Measurements from ENCODE around the gene IFT57. TPM values are rescaled to one million over a fixed set of nuclear protein-coding genes. Genes with fewer than 3 reads are reported as not detected.

The IFT57 gene
- total and polyA plus RNA-seq, 8 donors: 68.8 to 273 (median 80.8) TPM

DNA sequence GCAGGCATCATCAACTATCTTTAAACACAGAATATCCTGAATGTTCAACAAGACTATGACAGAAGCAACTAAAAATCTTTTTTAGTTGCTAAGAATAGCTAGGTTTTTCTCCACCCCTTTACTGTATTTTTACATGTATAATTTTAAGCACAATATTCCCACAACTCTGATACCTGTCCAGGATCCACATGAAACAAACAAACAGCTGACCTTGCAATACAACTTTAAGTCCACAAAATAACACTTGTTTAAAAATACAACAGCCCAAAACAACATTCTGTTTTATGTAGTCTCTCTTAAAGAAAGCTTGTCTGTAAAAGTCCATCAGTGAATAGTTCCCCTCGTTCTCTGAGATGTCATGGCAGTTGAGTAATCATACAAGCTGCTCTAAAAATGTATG is 41.1 kb downstream of the IFT57 start:
- intact Hi-C loops (cut with DNase I): no loop called here
- TF ChIP-seq, protein P1, sequence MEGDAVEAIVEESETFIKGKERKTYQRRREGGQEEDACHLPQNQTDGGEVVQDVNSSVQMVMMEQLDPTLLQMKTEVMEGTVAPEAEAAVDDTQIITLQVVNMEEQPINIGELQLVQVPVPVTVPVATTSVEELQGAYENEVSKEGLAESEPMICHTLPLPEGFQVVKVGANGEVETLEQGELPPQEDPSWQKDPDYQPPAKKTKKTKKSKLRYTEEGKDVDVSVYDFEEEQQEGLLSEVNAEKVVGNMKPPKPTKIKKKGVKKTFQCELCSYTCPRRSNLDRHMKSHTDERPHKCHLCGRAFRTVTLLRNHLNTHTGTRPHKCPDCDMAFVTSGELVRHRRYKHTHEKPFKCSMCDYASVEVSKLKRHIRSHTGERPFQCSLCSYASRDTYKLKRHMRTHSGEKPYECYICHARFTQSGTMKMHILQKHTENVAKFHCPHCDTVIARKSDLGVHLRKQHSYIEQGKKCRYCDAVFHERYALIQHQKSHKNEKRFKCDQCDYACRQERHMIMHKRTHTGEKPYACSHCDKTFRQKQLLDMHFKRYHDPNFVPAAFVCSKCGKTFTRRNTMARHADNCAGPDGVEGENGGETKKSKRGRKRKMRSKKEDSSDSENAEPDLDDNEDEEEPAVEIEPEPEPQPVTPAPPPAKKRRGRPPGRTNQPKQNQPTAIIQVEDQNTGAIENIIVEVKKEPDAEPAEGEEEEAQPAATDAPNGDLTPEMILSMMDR (IDR thresholded peaks at IDR 0.05): no peak
- ATAC-seq (no peak), DNase-seq (no peak)
- Histone ChIP-seq H3K4me1 (peaks cover 0 to 12% of the 10 kb centered on the region in 2 donors), H3K4me3 (no peak overlapping the region), H3K27ac (no peak overlapping the region), H3K36me3 (peaks cover 0 to 17% of the 10 kb centered on the region in 2 donors), H3K9me3 (peaks cover 0 to 11% of the 10 kb centered on the region in 2 donors), H3K27me3 (no peaks in the 10 kb centered on the region)

DNA sequence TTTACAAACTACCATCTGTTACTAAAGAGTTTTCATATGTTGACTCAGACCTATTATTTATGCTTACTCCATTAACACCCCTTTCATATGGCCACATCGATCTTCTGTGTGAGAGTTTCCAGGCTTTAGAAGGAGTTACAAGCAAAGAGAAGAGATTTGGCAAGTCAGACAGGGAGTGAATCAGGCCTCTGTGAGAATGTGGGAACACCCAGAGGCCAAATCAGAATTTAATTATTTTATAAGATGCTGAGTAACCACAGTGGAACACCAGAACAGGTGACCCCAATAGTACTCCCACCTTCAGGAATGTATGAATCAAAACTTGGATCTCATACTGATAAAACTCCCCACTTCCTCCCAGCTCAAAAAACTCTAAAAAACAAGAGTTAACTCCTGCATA is 42.0 kb downstream of the IFT57 start:
- H3K9me3 ChIP-seq: peaks cover 0 to 5% of the 10 kb centered on the region in 2 donors
- TF ChIP-seq, protein P1 (IDR thresholded peaks at IDR 0.05): no peak
- DNase-seq (no peak), ATAC-seq (no peak)
- intact Hi-C loops (cut with DNase I): no loop called here
- no peak overlapping the region for H3K27ac ChIP-seq
- no peak overlapping the region for H3K4me3 ChIP-seq
- H3K27me3 ChIP-seq: no peaks in the 10 kb centered on the region
- peaks cover 0 to 12% of the 10 kb centered on the region in 2 donors for H3K4me1 ChIP-seq
- H3K36me3 ChIP-seq: peaks cover 0 to 7% of the 10 kb centered on the region in 2 donors

DNA sequence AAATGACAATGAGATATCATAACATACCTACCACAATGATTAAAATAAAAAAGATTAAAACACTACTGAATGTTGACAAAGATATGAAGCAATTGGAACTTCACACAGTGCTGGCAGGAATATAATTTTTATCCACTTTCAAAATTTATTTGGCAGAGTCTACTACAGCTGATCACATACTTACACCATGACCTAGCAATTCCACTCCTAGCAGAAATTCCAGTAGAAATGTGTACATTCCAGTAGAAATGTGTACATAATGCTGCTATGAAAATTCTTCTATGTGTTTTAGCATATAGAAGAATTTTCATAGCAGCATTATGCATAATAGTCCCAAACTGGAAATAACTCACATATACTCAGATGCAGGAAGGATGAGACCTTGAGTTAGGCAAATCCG is 43.5 kb downstream of the IFT57 start:
- no peaks in the 10 kb centered on the region for H3K36me3 ChIP-seq
- no peak for DNase-seq
- intact Hi-C loops (cut with DNase I): no loop called here
- ATAC-seq: peak; percentile 67
- H3K27me3 ChIP-seq: no peaks in the 10 kb centered on the region
- TF ChIP-seq, protein P1 (IDR thresholded peaks at IDR 0.05): no peak
- H3K27ac ChIP-seq: no peak overlapping the region
- peaks cover 0 to 12% of the 10 kb centered on the region in 2 donors for H3K4me1 ChIP-seq
- H3K9me3 ChIP-seq: no peaks in the 10 kb centered on the region
- no peak overlapping the region for H3K4me3 ChIP-seq

DNA sequence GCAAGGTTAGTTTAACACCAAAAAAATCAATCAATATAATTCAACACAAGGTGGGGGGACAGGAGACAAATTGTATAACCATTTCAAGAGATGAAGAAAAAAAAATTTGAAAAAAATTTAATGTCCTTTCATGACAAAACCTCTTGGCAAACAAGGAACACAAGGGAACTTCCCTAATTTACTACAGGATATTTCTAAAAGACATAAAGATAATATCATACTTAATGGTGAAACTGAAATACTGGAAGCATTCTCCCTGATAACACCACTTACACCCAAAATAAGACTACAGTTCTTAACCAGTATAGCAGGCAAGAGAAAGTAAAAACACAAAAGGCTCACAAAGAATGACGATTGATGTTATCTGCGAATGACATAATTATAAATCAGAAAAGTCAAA is 44.7 kb downstream of the IFT57 start:
- TF ChIP-seq, protein P1 (IDR thresholded peaks at IDR 0.05): no peak
- H3K4me3 ChIP-seq: no peak overlapping the region
- no peaks in the 10 kb centered on the region for H3K9me3 ChIP-seq
- DNase-seq: no peak
- ATAC-seq: no peak
- no peaks in the 10 kb centered on the region for H3K27me3 ChIP-seq
- intact Hi-C loops (cut with DNase I): no loop called here
- H3K27ac ChIP-seq: no peak overlapping the region
- peaks cover 0 to 9% of the 10 kb centered on the region in 2 donors for H3K4me1 ChIP-seq
- H3K36me3 ChIP-seq: no peaks in the 10 kb centered on the region

DNA sequence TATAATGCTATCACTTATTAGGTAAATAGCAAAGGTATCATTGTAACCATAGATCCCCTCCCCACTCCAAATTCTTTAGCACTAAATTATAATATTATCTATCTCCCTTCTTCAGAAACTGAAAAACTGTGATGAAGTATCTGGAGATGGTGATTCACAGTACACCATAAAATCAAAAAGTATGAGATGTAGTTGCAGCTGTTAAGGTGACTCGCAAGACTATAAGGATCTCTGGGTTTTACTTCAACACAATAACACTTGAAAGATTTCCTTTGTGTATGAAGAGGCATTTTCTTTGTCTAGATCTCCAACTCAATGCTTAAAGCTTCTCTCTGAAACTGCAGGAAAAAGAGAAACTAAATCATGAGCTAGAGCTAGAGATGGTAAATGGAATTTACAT is 46.9 kb downstream of the IFT57 start:
- Histone ChIP-seq H3K36me3 (no peaks in the 10 kb centered on the region), H3K4me3 (no peak overlapping the region), H3K27ac (no peak overlapping the region), H3K9me3 (no peaks in the 10 kb centered on the region), H3K27me3 (no peaks in the 10 kb centered on the region), H3K4me1 (no peaks in the 10 kb centered on the region)
- no peak for DNase-seq
- no peak for ATAC-seq
- TF ChIP-seq, protein P1 (IDR thresholded peaks at IDR 0.05): no peak
- intact Hi-C loops (cut with DNase I): no loop called here
